ENCODE results near the gene TCAP. TPM values are rescaled to one million over a fixed set of nuclear protein-coding genes. Genes with fewer than 3 reads are reported as not detected.

The TCAP gene
- polyA plus RNA-seq, 1 of the 3 experiments (the other 2 are of a cell fraction), result 0.43 TPM

DNA sequence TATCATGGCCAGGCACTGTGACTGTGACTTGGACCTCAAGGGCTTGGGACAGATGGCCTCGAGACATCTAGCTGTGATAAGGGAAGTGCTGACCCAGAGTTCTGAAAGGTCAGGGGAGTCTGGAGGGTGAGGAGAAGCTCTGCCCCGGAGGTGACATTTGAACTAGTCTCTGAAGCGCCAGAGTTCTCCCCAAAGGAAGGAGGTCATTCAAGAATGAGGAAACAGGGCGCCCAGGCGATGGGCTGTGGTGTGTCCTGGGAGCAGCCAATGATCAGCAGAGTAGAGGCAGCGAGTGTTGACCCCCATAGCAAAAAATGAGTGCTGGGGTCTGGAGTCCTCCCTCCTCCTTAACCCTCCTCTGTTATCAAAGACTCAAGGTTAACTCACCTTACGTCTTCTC lies 23.3 kb upstream of the TCAP start:
- H3K27me3 ChIP-seq (ENCODE audit: insufficient read depth), result no peaks in the 10 kb centered on the region
- H3K9me2 ChIP-seq, result no peaks in the 10 kb centered on the region
- no peaks in the 10 kb centered on the region for H3F3A ChIP-seq (replicated peaks; ENCODE audit: insufficient read depth)
- no peak overlapping the region for H3K9ac ChIP-seq
- no peak overlapping the region for H2AFZ ChIP-seq (ENCODE audit: low read depth)
- H3K4me1 ChIP-seq (ENCODE audit: control insufficient read depth in 1 of 2, insufficient read depth in 2 of 2, low read depth in 1 of 2, low read length in 1 of 2), result peaks cover 0 to 17% of the 10 kb centered on the region in 2 experiments; a peak in 2 of 4 replicates
- H3K79me2 ChIP-seq (ENCODE audit: insufficient read depth), result peaks cover 90% of the 10 kb centered on the region
- no peak overlapping the region for H3K4me3 ChIP-seq (ENCODE audit: low read depth in 2 of 2, low read length in 1 of 2)
- TF ChIP-seq YY1 (IDR thresholded peaks at IDR 0.05; ENCODE audit: low read depth), result no peak
- no peak for TF ChIP-seq CHD2 (IDR thresholded peaks at IDR 0.05; ENCODE audit: low read length, partially characterized antibody)
- TF ChIP-seq, protein P1, sequence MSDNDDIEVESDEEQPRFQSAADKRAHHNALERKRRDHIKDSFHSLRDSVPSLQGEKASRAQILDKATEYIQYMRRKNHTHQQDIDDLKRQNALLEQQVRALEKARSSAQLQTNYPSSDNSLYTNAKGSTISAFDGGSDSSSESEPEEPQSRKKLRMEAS (IDR thresholded peaks at IDR 0.05; ENCODE audit: low read depth), result no peak
- no peak for TF ChIP-seq TEAD4 (IDR thresholded peaks at IDR 0.05; ENCODE audit: borderline replicate concordance, insufficient read depth)
- TF ChIP-seq RAD21 (IDR thresholded peaks at IDR 0.05; ENCODE audit: low read length), result no peak
- no peak for TF ChIP-seq SIN3A (IDR thresholded peaks at IDR 0.05; ENCODE audit: borderline replicate concordance, low read depth, low read length)
- TF ChIP-seq MXI1 (IDR thresholded peaks at IDR 0.05; ENCODE audit: low read depth, low read length), result no peak
- TF ChIP-seq ELF1 (IDR thresholded peaks at IDR 0.05), result no peak
- no peak for TF ChIP-seq REST (IDR thresholded peaks at IDR 0.05; ENCODE audit: low read depth, low read length)
- no peak for TF ChIP-seq NRF1 (IDR thresholded peaks at IDR 0.05; ENCODE audit: low read depth, low read length)
- POLR2A ChIA-PET, result no interaction called here
- CTCF ChIA-PET, result interaction anchor here (2.0 to 17.4 kb wide), 4 partner anchors 10 to 93 kb away, joined by 5 to 332 read pairs (median 50); partner anchors contain the start of genes PPP1R1B and TCAP
- no peak overlapping the region for H3K27ac ChIP-seq (ENCODE audit: low read depth in 2 of 2, low read length in 1 of 2)
- H3K36me3 ChIP-seq (replicated peaks in 1 of 2; ENCODE audit: control insufficient read depth in 1 of 2, insufficient read depth in 2 of 2, low read length in 1 of 2), result no peaks in the 10 kb centered on the region
- no peak overlapping the region for H3K4me2 ChIP-seq
- no peaks in the 10 kb centered on the region for H3K9me3 ChIP-seq
- 93% methylated on average over 6 of the region's 7 CpGs for WGBS (ENCODE audit: low lambda C conversion rate)
- no peak for DNase-seq
- peaks cover 32% of the 10 kb centered on the region for H4K20me1 ChIP-seq (ENCODE audit: insufficient read depth)

DNA sequence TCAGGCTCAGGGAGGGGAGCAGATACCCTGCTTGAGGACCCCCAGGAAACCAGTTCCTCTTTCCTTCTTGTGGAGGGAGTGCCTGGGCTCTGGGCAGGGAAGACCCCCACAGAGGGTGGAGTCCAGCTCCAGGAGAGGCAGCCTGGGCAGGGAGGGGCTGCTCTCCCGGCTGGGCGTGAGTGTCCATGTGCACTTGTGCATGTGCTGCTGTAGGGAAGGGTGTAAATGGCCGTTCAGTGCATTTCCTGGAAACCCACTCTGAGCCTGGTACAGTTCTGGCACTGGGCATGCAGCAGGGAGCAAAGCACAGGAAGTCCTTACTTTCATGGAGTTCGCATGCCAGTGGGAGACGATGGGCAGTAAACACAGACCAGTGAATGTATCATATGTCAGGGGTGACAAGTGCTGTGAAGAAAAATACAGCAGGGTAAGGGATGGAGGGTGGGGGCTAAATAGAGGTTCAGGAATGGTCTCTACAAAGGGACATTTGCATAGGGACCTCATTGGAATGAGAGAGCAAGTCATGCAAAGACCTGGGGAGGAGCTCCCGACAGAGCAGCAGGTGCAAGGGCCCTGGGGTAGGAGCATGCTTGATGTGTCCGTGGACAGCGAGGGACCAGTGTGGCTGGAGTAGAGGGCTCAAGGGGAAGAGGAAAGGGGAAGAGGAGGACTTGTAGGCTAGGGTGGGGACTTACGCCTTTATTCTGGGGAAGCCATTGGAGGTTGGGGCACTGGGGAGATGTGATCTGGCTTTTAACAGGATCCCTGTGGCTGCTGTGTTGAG lies 22.7 kb upstream of the TCAP start:
- no peak overlapping the region for H3K27ac ChIP-seq (ENCODE audit: low read depth in 2 of 2, low read length in 1 of 2)
- TF ChIP-seq GABPA (IDR thresholded peaks at IDR 0.05; ENCODE audit: low read depth), result no peak
- no peak for TF ChIP-seq FOXM1 (IDR thresholded peaks at IDR 0.05; ENCODE audit: low read depth)
- no peak for TF ChIP-seq FOSL2 (IDR thresholded peaks at IDR 0.05; ENCODE audit: borderline replicate concordance, low read depth)
- no peak for TF ChIP-seq REST (IDR thresholded peaks at IDR 0.05; ENCODE audit: low read depth, low read length)
- no peak for TF ChIP-seq POLR2AphosphoS5 (IDR thresholded peaks at IDR 0.05; ENCODE audit: low read depth, low read length)
- no peak for TF ChIP-seq TAF1 (IDR thresholded peaks at IDR 0.05; ENCODE audit: borderline replicate concordance, low read depth, low read length)
- TF ChIP-seq RCOR1 (IDR thresholded peaks at IDR 0.05; ENCODE audit: low read length), result no peak
- TF ChIP-seq CTCF (IDR thresholded peaks at IDR 0.05), result no peak

More for the DNA sequence above, 22.7 kb upstream of the TCAP start:
- H3K4me2 ChIP-seq, result no peak overlapping the region
- H3K36me3 ChIP-seq (replicated peaks in 1 of 2; ENCODE audit: control insufficient read depth in 1 of 2, insufficient read depth in 2 of 2, low read length in 1 of 2), result no peaks in the 10 kb centered on the region
- no peaks in the 10 kb centered on the region for H3K9me3 ChIP-seq
- no peak overlapping the region for H2AFZ ChIP-seq (ENCODE audit: low read depth)
- peaks cover 0 to 17% of the 10 kb centered on the region in 2 experiments; a peak in 2 of 4 replicates for H3K4me1 ChIP-seq (ENCODE audit: control insufficient read depth in 1 of 2, insufficient read depth in 2 of 2, low read depth in 1 of 2, low read length in 1 of 2)
- H3K27me3 ChIP-seq (ENCODE audit: insufficient read depth), result no peaks in the 10 kb centered on the region
- no peaks in the 10 kb centered on the region for H3K9me2 ChIP-seq
- H3K9ac ChIP-seq, result no peak overlapping the region
- no peak overlapping the region for H3K4me3 ChIP-seq (ENCODE audit: low read depth in 2 of 2, low read length in 1 of 2)
- H3K79me2 ChIP-seq (ENCODE audit: insufficient read depth), result peaks cover 85% of the 10 kb centered on the region
- peaks cover 32% of the 10 kb centered on the region for H4K20me1 ChIP-seq (ENCODE audit: insufficient read depth)
- ChIA-PET CTCF (interaction anchor here (2.0 to 17.4 kb wide), 3 partner anchors 10 to 94 kb away, joined by 5 to 332 read pairs (median 93); partner anchors contain the start of gene PPP1R1B), POLR2A (no interaction called here)
- H3F3A ChIP-seq (replicated peaks; ENCODE audit: insufficient read depth), result no peaks in the 10 kb centered on the region
- 94% methylated on average over 9 of the region's 9 CpGs for WGBS (ENCODE audit: low lambda C conversion rate)
- no peak for DNase-seq

Measured in SK-N-SH (cell line).